ENCODE measurements around the gene LIPC. TPM values are rescaled to one million over a fixed set of nuclear protein-coding genes. Genes with fewer than 3 reads are reported as not detected.

Gene LIPC
- total RNA-seq, 2 donors from 2014 or later = 0.69 to 1.5 TPM

DNA sequence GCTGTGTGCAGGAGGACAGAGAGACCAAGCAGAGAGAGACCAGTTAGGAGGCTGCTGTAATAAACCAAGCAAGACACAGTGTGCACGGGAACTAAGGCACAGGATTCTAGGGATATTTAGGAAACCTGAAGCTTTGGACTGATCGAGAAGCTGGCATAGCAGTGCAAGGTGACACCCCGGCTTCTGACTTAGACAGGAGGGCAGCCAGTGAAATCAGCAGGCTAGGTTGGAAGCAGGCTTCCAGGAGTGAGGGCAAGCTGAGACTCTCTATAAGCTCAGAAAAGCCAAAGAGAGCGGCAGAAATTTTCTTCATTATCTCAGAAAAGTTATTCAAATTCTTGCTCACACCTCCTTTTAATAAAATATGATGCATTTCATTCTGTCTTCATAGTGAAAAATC is 104.6 kb downstream of the LIPC start:
- Mint-ChIP-seq H3K4me1 (ENCODE audit: low read depth in 2 of 2) (peaks cover 0 to 4% of the 10 kb centered on the region in 2 donors), H3K4me3 (no peak overlapping the region), H3K9me3 (no peaks in the 10 kb centered on the region), H3K27me3 (no peaks in the 10 kb centered on the region), H3K27ac (no peak overlapping the region), H3K36me3 (no peaks in the 10 kb centered on the region)
- no peak for DNase-seq (ENCODE audit: low spot score)
- ATAC-seq = no peak

DNA sequence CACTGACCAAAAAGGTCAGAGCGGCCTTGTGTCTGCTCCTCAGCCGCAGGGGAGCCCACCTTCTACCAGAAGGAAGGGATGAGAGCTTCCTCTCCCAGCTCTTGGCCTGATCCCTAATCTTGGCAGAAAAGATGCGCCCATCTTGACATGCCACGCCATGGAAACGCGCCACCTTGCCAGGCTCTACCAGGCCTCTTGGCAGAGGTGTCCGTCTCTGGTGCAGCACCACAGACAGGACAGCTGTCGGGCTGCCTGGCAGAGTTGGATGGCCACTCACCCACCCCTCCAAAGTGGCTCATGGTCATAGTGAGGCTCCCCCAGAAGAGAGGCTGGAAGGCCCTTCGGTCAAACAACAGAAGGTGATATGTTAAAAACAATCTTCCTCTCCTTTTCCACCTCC is 105.2 kb downstream of the LIPC start:
- no peak overlapping the region for H3K27ac Mint-ChIP-seq
- DNase-seq (ENCODE audit: low spot score) = no peak
- H3K9me3 Mint-ChIP-seq = no peaks in the 10 kb centered on the region
- ATAC-seq = no peak
- H3K27me3 Mint-ChIP-seq = no peaks in the 10 kb centered on the region
- H3K4me3 Mint-ChIP-seq = no peak overlapping the region
- no peaks in the 10 kb centered on the region for H3K36me3 Mint-ChIP-seq
- peaks cover 0 to 7% of the 10 kb centered on the region in 2 donors for H3K4me1 Mint-ChIP-seq (ENCODE audit: low read depth in 2 of 2)

- no peak overlapping the region for H3K27ac Mint-ChIP-seq
- ATAC-seq = no peak
- no peak for DNase-seq (ENCODE audit: low spot score)
- H3K27me3 Mint-ChIP-seq = no peaks in the 10 kb centered on the region
- H3K9me3 Mint-ChIP-seq = no peaks in the 10 kb centered on the region
- peaks cover 0 to 8% of the 10 kb centered on the region in 2 donors for H3K4me1 Mint-ChIP-seq (ENCODE audit: low read depth in 2 of 2)
- no peak overlapping the region for H3K4me3 Mint-ChIP-seq
- no peaks in the 10 kb centered on the region for H3K36me3 Mint-ChIP-seq
Measured at GRCh38 chr15:58538225-58538727, 106.5 kb downstream of the LIPC start.

DNA sequence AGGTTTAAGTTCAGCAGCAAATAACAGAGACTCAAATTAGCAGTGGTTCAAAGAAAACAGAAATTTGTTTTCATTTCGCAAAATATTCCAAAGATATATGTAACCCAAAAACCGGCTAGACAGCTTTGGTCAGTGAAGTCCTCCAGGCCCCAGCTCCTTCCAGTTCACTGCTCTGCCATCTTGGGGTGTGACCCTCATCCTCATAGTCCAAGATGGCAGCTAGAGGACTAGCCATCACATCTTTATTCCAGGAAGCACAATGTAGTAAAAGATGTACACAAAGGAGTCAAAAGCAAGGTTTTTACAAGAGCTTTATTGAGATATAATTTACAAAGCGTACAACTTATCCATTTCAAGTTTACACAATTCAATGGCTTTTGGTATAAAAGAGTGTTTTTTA is 107.1 kb downstream of the LIPC start:
- H3K4me3 Mint-ChIP-seq = no peak overlapping the region
- H3K27ac Mint-ChIP-seq = no peak overlapping the region
- no peaks in the 10 kb centered on the region for H3K36me3 Mint-ChIP-seq
- no peak for ATAC-seq
- H3K4me1 Mint-ChIP-seq (ENCODE audit: low read depth in 2 of 2) = peaks cover 0 to 10% of the 10 kb centered on the region in 2 donors
- H3K9me3 Mint-ChIP-seq = no peaks in the 10 kb centered on the region
- H3K27me3 Mint-ChIP-seq = no peaks in the 10 kb centered on the region
- no peak for DNase-seq (ENCODE audit: low spot score)

DNA sequence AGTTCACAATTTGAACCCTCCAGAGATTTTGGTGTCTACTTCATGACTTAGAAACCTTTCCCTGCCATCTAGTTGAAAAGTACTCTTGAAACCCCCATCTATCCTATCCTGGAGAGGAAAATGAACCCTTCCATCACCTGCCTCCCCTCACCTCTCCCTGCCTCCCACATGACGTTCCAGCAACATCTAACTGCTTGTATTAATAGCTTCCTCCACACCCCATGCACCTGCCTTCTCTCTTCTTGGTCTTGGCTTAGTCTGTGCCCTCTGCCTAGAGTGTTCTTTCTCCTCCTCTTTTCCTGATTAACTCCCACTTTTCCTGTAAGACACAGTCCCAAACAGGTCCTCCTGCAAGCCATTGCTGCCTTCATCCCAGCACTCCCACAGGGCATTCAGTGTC is 107.8 kb downstream of the LIPC start:
- no peak for DNase-seq (ENCODE audit: low spot score)
- no peaks in the 10 kb centered on the region for H3K27me3 Mint-ChIP-seq
- H3K4me1 Mint-ChIP-seq (ENCODE audit: low read depth in 2 of 2) = peaks cover 0 to 13% of the 10 kb centered on the region in 2 donors
- H3K4me3 Mint-ChIP-seq = no peak overlapping the region
- H3K27ac Mint-ChIP-seq = peak overlapping the region in 1 of 2 donors; percentile 8
- ATAC-seq = no peak
- H3K9me3 Mint-ChIP-seq = no peaks in the 10 kb centered on the region
- no peaks in the 10 kb centered on the region for H3K36me3 Mint-ChIP-seq

DNA sequence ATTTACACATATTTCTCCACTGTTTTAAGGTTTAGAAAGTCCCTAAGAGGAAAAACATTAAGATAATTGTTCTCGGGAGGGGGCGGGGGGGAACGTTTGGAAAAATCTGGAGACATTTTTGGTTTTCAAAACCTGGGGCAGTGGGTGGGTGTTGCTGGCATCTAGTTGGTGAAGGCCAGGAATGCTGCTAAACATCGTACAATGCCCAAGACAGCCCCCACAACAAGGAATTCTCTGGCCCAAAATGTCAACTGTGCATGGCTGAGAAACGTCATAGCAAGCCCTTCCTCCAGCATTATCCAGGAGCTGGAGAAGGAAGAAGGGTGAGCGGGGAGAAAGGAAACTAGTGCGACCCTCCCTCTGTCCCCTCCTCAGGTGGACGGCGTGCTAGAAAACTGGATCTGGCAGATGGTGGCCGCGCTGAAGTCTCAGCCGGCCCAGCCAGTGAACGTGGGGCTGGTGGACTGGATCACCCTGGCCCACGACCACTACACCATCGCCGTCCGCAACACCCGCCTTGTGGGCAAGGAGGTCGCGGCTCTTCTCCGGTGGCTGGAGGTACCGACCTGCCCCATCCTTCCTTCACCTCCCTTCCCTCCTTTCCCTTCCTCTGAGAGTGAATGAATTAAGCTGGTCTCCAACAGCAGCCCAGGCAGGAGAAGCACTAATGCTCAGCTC is 109.8 kb downstream of the LIPC start:
- H3K27ac Mint-ChIP-seq = no peak overlapping the region

DNA sequence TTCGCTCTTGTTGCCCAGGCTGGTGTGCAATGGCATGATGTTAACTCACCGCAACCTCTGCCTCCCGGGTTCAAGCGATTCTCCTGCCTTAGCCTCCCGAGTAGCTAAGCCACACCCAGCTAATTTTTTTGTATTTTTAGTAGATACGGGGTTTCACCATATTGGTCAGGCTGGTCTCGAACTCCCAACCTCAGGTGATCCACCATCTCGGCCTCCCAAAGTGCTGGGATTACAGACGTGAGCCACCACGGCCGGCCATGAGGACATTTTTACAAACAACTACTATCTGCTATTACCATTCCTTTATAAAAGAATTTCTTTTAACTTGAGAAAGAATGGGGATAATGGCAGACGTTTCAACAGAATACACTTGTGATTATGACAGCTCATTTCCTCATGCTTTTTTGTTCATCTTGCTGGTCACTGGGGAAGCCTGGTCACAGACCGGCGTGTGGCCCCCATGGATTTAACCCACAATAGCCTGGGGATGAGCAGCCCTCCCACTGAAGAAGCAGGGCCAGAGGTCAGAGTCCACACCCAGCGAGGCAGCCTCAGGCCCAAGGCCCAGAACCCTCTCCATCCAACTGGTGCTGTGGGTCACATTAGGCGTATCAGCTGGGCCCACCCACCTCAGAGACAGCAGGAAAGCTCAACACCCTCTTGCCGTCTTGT is 112.0 kb downstream of the LIPC start:
- Mint-ChIP-seq H3K36me3 (no peaks in the 10 kb centered on the region), H3K27me3 (no peaks in the 10 kb centered on the region), H3K9me3 (no peaks in the 10 kb centered on the region), H3K4me1 (ENCODE audit: low read depth in 2 of 2) (peaks cover 23 to 39% of the 10 kb centered on the region in 2 donors), H3K27ac (peak overlapping the region; percentile 94 to 96), H3K4me3 (no peak overlapping the region)
- DNase-seq (ENCODE audit: low spot score) (no peak), ATAC-seq (no peak)

More for the DNA sequence above, 109.8 kb downstream of the LIPC start:
- H3K27me3 Mint-ChIP-seq = no peaks in the 10 kb centered on the region
- no peaks in the 10 kb centered on the region for H3K9me3 Mint-ChIP-seq
- DNase-seq (ENCODE audit: low spot score) (no peak), ATAC-seq (no peak)
- no peak overlapping the region for H3K4me3 Mint-ChIP-seq
- H3K4me1 Mint-ChIP-seq (ENCODE audit: low read depth in 2 of 2) = peaks cover 17 to 28% of the 10 kb centered on the region in 2 donors
- H3K36me3 Mint-ChIP-seq = no peaks in the 10 kb centered on the region

GRCh38 chr15:58544756-58545155 is 113.0 kb downstream of the LIPC start:
- H3K4me3 Mint-ChIP-seq = peak overlapping the region; percentile 69
- no peaks in the 10 kb centered on the region for H3K36me3 Mint-ChIP-seq
- H3K27ac Mint-ChIP-seq = peak overlapping the region; percentile 94 to 96
- ATAC-seq (no peak), DNase-seq (ENCODE audit: low spot score) (no peak)
- no peaks in the 10 kb centered on the region for H3K9me3 Mint-ChIP-seq
- peaks cover 23 to 40% of the 10 kb centered on the region in 2 donors for H3K4me1 Mint-ChIP-seq (ENCODE audit: low read depth in 2 of 2)
- no peaks in the 10 kb centered on the region for H3K27me3 Mint-ChIP-seq

DNA sequence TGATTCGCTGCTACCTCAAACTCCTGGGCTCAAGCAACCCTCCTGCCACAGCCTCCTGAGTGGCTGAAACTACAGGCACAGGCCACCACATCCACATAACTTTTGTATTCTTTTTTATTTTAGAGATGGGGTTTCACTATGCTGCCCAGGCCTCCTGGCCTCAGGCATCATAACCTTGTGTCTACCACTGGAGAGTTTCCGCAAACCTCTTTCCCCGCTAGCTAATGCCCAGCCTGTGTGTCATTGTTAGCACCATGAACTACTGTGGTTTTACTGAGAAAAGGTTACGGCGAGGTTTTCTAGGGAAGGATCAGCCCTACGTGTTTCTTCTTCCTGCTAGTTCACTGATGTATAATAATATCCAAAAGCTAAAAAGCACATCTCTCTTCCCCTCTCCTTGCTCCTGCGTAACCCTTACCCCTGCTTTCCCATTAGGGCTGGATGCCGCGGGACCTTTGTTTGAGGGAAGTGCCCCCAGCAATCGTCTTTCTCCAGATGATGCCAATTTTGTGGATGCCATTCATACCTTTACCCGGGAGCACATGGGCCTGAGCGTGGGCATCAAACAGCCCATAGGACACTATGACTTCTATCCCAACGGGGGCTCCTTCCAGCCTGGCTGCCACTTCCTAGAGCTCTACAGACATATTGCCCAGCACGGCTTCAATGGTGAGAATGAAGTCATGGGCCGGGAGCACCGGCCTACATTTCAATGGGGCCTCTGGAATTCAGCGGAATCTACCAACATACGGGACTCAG is 113.7 kb downstream of the LIPC start:
- ATAC-seq (peak; percentile 96 to 98), DNase-seq (ENCODE audit: low spot score) (peak; percentile 84)
- Mint-ChIP-seq H3K4me1 (ENCODE audit: low read depth in 2 of 2) (peaks cover 30 to 45% of the 10 kb centered on the region in 2 donors), H3K27me3 (no peaks in the 10 kb centered on the region), H3K4me3 (peak overlapping the region; percentile 69), H3K36me3 (no peaks in the 10 kb centered on the region), H3K9me3 (no peaks in the 10 kb centered on the region), H3K27ac (peak overlapping the region; percentile 94 to 96)

DNA sequence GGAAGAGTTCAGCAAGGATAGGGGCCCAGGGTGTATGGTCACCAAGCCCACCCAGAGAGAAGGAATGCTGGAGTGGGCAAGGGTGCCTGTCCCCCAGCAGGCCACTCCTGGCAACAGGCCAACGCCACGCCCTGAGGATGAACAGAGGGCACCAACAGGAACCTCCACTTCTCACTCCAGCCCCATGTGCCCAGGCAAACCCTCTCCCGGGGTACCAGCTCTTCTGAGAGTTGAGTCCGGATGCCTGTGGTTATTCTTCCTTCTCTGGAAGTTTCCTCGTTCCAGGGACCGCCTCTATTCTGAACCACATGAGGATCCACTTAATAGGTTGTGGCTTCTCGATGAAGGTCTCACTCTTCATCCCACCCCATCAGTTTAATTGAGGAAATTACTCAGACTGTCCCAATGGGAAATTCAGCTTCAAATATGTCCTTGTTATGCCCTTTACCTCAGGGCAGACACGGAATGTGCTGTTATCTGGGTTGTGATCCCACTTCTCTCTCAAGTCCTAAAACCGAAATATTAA is 114.3 kb downstream of the LIPC start:
- Mint-ChIP-seq H3K36me3 (no peaks in the 10 kb centered on the region), H3K27ac (peak overlapping the region; percentile 94 to 96), H3K4me3 (peak overlapping the region; percentile 24), H3K9me3 (no peaks in the 10 kb centered on the region), H3K4me1 (ENCODE audit: low read depth in 2 of 2) (peaks cover 33 to 49% of the 10 kb centered on the region in 2 donors), H3K27me3 (no peaks in the 10 kb centered on the region)
- ATAC-seq = no peak
- no peak for DNase-seq (ENCODE audit: low spot score)

DNA sequence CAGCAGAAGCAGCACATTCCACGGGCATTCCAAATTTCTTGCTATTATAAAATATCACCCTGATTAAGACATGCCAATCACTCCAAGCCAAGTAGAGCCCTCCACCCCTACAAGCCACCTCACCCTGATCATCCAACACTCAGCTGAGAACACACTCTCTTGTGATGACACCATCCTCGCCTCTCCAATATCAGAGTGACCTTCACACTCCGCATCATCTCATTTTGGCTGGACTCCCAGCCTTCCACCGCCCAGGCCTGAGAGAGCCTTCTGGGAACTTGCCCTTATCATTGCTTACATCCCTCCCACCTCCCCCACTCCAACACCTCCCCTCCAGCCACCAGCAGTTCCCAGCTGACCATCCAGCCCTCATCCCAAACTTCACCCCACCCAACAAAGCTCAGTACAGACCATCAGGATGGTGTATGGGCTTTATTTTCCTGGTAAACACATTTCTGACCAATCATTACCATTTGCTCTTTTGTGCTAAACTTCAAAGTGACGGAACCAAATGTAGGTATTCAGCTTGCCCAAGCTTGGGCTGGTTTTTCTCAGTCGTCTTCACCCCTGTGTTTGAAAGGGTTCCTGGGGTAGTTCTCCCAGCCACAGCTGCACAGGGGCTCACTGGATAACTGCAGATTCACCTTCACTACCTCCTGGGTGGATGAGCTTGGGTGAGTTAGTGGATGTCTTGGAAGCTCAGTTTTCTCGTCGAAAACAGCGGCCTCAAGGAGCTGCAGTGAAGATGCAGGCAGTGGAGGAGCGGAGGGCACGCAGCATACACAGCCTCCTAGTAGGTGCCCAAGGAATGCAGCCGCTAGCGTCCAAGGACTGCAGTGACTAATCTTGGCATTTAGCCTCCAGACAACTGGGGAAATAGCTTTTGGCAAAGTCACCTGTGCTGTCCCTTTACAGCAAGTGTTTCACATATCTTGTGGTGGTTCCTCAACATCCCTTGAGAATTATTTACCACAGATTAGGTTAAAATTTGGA is 115.1 kb downstream of the LIPC start:
- Mint-ChIP-seq H3K4me3 (peak overlapping the region; percentile 24), H3K36me3 (no peaks in the 10 kb centered on the region), H3K9me3 (no peaks in the 10 kb centered on the region), H3K4me1 (ENCODE audit: low read depth in 2 of 2) (peaks cover 41 to 55% of the 10 kb centered on the region in 2 donors), H3K27ac (peak overlapping the region; percentile 94 to 96), H3K27me3 (no peaks in the 10 kb centered on the region)
- ATAC-seq (no peak), DNase-seq (ENCODE audit: low spot score) (no peak)

GRCh38 chr15:58547628-58548307 is 116.0 kb downstream of the LIPC start:
- DNase-seq (ENCODE audit: low spot score) = no peak
- Mint-ChIP-seq H3K27ac (peak overlapping the region in 1 of 2 donors; percentile 96), H3K4me1 (ENCODE audit: low read depth in 2 of 2) (peaks cover 45 to 62% of the 10 kb centered on the region in 2 donors), H3K27me3 (no peaks in the 10 kb centered on the region), H3K9me3 (no peaks in the 10 kb centered on the region), H3K36me3 (no peaks in the 10 kb centered on the region), H3K4me3 (no peak overlapping the region)
- no peak for ATAC-seq
